KOPT-K1 (cell line): ENCODE measurements around the gene WDR73.

ENCODE experiments used
- H3K27ac ChIP-seq: fragments of 200-600 bp; sonication (generic); 2 replicates; pipeline ENCODE4 v1.5.1; 2016; ENCODE audit warnings: antibody characterized with exemption, mild to moderate bottlenecking, low read depth, low read length; ENCODE audit not compliant: poor library complexity, severe bottlenecking
- H3K36me3 ChIP-seq: fragments of 200-600 bp; sonication (generic); 2 replicates; pipeline ENCODE4 v1.5.1; 2017; ENCODE audit warnings: antibody characterized with exemption, mild to moderate bottlenecking, low read length, moderate library complexity; ENCODE audit not compliant: insufficient read depth
- H3K9me3 ChIP-seq: fragments of 200-600 bp; sonication (generic); 2 replicates; pipeline ENCODE4 v1.5.1; 2017; ENCODE audit warnings: antibody characterized with exemption, low read length, mild to moderate bottlenecking; ENCODE audit not compliant: insufficient read depth, poor library complexity, severe bottlenecking

WDR73 gene

DNA sequence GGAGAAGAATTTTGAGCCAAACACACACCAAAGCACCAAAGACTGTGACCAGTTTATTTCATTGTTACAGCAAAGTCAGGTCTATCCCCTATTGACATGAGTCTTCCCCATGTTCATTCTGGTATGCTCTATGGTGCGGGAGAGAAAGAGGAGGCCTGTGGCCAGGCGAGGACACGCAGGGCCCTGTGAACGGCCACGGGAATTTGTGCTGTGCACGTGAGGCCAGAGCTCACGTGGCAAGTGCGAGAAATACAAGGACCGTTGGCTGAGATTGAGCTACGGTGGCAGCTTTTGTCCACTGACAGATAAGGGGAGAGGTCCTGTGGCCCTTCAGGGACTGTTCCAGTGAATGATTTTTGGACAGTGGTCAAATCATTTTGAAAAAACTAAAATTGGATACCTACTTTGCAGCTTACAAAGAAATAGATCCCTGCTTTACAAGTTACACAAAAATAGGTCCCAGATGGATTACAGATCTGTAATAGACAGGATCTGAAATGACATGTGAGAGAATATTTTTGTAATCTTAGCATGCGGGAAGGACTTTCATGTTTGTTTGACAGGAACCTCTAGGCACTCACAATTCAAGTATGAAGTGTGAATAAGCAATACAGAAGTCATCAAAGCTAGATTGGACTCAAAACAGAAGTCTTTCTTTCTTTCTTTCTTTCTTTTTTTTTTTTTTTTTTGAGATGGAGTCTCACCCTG lies 44.1 kb downstream of the WDR73 start:
- Histone ChIP-seq H3K36me3 (peaks cover 61% of the 10 kb centered on the region), H3K27ac (no peak overlapping the region)

DNA sequence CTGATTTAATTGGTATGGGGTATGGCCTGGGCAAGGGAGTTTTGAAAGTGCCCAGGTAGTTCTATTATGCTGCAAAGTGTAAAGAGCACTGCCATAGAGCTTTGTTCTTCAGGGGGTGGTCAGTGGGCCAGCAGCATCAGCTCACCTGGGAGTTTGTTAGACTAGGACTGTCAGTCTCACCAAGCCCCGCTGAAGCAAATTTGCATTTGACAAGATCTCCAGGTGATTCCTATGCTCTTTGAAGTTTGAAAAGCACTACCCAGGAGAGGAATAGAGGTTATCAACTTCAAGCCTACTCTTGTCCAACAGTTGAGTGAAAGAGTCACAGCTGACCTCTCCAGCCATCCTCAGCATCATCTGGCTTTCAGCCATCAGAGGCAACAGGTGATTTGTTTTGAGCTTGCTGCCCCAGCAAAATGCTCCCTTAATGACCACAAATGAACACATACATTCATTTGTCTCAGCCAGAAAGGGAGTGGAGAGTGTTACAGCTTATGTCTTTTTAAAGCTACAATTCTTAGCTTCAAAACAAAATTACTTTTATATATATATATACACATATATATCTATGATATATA lies 45.3 kb downstream of the WDR73 start:
- H3K27ac ChIP-seq, result no peak overlapping the region
- peaks cover 66% of the 10 kb centered on the region for H3K36me3 ChIP-seq
- H3K9me3 ChIP-seq, result no peaks in the 10 kb centered on the region

More for the DNA sequence above, 44.1 kb downstream of the WDR73 start:
- H3K9me3 ChIP-seq, result no peaks in the 10 kb centered on the region

DNA sequence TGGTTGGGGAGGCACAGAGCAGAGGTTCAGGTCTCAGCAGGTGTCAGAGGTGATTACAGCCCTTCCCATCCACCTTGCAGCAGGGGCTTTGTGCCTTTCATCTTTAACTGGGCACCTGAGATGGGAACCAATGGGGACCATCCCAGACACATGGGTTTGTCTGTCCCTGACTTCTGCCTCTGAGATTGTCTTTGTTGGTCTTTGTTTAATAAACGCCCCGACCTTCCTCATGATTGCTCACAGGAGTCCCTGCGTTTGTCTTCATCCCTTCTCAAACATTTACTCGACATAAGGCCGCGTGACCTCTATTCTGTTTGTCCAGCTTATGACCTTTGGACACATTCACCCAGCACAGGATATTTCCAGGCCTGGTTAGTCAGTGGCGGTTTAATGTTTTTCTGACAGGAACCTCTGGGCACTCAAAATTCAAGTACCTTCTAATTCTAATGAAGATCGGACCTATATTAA lies 47.4 kb downstream of the WDR73 start:
- Histone ChIP-seq H3K9me3 (no peaks in the 10 kb centered on the region), H3K27ac (no peak overlapping the region), H3K36me3 (peaks cover 64% of the 10 kb centered on the region)

DNA sequence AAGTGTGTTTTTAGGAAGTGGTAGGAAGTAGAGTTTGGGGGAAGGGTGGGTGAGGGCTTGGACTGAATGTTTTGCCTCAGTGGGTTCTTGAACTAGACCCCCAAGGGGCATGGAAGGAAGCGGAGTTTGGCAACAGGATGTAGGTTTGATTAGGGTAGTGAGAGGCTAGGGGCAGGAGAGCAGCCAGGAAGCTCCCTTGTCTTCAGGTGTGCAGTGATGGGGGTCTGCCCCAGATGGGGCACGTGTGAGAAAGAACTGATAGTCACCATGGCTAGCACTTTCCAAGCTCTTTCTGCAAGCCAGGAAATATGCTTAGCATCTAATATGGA lies 48.6 kb downstream of the WDR73 start:
- H3K9me3 ChIP-seq, result no peaks in the 10 kb centered on the region
- H3K36me3 ChIP-seq, result peaks cover 64% of the 10 kb centered on the region
- H3K27ac ChIP-seq, result no peak overlapping the region

DNA sequence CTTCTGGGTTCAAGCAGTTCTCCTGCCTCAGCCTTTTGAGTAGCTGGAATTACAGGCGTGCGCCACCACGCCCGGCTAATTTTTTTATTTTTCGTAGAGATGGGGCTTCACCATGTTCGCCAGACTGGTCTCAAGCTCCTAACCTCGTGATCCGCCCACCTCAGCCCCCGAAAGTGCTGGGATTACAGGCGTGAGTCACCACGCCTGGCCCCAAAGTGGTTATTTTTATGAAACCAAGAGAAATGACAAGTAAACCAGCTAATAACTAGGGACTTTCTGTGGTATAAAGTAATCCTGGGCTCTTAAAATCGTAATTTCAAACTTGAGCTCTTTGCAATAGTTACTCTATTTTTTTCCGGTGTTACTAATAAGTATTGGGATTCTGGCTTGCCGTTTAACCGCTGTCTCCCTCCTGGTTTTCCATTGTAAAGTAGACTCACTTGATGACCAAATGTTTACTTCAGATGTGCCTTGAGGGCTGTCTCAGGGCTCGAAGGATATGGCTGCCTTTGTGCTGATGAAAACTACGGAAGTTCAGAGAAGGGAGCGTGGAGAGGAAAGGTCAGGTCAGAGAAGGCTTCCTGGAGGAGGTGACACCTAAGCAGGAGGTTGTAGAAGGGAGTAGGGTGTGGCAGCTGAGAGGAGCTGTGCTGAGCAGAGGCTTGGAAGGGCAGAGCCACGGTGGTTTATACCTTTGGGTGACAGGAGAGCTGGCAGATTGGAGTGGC lies 49.1 kb downstream of the WDR73 start:
- no peaks in the 10 kb centered on the region for H3K9me3 ChIP-seq
- peaks cover 62% of the 10 kb centered on the region for H3K36me3 ChIP-seq
- no peak overlapping the region for H3K27ac ChIP-seq

DNA sequence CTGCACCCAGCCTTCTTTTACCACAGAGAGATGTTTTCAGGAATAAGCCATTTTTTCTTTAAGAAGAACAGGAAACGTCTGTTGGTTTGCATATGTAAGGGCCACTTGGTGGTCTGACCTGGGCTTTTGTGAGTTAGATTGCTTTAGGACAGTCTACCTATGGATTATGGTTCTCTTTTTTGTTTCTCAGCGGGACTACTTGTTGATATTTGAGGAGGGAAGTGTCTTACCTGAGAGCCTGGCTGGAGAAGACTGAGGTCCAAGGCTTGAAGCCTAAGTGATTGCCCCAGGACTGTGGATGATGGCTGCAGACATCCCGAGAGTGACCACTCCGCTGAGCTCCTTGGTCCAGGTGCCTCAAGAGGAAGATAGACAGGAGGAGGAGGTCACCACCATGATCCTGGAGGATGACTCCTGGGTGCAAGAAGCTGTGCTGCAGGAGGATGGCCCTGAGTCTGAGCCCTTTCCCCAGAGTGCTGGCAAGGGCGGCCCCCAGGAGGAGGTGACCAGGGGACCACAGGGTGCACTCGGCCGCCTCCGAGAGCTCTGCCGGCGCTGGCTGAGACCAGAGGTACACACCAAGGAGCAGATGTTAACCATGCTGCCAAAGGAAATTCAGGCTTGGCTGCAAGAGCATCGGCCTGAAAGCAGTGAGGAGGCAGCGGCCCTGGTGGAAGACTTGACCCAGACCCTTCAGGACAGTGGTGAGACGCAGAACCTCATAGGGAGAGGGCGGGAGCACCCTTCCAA lies 50.3 kb downstream of the WDR73 start:
- peaks cover 52% of the 10 kb centered on the region for H3K36me3 ChIP-seq
- H3K9me3 ChIP-seq, result no peaks in the 10 kb centered on the region
- H3K27ac ChIP-seq, result no peak overlapping the region

DNA sequence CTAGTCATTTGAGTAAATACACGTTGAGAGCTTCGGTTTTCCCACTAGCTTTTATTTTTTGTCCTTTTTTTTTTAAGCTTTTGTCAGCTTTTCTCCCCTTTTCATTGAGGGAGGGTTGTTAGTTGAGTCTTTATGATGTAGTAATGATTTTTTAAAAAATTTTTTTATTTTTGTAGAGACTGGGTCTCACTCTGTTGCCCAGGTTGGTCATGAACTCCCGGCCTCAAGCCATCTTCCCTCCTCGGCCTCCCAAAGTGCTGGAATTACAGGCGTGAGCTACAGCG lies 52.6 kb downstream of the WDR73 start:
- peak overlapping the region; percentile 77 for H3K27ac ChIP-seq
- peaks cover 28% of the 10 kb centered on the region for H3K36me3 ChIP-seq
- H3K9me3 ChIP-seq, result no peaks in the 10 kb centered on the region

DNA sequence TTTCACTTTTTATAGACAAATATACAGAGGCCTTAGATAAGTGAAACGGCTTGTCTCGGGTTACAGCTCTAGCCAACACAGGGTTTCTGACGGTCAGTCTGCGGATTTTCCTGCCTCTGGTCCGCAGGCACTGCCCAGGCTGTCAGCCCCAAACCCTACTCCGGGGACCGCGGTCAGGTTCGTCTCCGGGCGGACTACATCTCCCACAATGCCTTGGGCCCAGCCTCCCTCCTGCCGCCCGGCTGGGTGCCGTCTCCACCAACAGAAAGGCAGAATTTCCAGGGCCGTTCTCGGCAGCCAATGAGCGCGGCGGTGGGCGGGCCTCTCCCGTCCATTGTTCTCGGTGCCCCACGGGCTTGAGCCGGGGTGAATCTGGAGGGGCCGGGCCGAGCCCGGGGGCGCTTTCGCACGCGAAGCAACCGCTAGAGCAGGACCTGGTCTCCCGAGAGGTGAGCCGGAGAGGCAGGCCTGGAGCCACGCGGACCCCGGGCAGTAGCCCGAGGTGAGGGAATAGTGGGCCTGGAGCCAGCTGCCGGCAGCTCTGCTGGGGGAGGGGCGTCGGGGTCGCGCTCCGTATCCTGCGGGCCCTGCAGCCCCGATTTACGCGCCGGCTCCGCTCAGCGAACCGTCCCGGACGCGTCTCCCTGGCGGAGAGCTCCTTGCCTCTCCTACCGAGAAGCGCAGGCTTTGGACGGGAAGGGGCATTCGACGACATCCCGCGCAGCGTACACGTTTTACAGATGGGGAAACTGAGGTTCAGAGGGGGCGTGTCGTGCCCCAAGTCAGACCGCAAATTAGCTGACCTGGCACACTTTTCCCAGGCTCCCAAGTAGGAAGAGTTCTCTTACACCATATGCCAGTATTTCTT lies 53.2 kb downstream of the WDR73 start, which contains the start of gene ZSCAN2:
Gene ZSCAN2, plus strand, starts transcription at position 323 of the 868 bp plus-strand sequence. CDS start 2,919 bp downstream, outside the sequence.
- H3K9me3 ChIP-seq, result no peaks in the 10 kb centered on the region
- H3K36me3 ChIP-seq, result peaks cover 23% of the 10 kb centered on the region
- peak within 1 kb of the TSS; percentile 97 for H3K27ac ChIP-seq

DNA sequence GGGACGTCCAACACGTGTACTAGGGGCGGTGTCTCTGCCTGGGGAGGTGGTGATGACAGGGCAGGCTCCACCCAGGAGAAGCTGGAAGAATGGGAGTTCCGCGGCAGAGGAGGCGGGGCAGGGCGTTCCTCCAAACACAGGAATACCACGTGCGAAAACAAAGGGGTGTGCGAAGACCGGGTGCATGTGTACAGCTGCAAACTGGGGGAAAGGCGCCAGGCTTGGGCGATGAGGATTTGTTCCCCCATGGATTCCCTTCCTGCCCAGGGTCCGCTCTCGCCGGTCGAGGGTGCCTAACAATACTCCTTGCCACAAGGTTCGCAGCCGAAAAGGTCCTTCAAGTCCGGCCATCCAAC lies 53.8 kb downstream of the WDR73 start:
- Histone ChIP-seq H3K27ac (peak overlapping the region; percentile 77), H3K9me3 (no peaks in the 10 kb centered on the region), H3K36me3 (peaks cover 17% of the 10 kb centered on the region)

DNA sequence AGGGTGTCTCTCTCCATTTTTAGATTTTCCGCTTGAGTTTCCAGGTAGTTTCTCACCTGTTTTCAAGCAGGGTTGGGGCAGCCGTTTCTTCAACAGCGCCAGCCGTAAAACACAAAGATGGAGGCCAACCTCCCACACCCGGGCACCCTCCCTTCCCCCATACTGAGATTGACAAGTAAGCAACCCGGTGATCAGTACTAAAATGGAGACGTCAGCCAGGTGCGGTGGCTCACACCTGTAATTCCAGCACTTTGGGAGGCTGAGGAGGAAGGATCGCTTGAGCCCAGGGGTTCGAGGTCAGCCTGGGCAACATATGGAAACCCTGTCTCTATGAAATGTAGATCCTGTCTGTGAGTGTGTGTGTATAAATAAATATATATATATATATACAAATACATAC lies 54.2 kb downstream of the WDR73 start:
- no peaks in the 10 kb centered on the region for H3K9me3 ChIP-seq
- H3K27ac ChIP-seq, result peak overlapping the region; percentile 97
- peaks cover 13% of the 10 kb centered on the region for H3K36me3 ChIP-seq

DNA sequence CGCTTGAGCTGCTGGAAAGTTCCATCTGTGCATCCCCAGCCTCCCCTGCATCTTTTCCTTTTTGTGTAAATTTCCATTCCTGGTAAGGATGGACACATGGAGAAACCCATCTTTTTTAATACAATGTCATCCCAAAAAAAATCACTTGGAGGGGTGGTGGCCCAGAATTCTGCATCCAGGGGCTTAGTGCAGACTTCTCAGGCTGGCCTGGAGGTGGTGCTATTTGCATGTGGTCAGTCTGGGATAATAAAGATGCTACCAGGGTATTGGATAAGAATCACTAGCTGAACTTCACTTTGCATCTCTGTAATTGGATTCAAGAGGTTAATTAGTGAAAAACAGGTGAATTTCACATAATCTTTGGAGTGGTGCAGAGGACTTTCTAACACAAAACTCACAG lies 55.1 kb downstream of the WDR73 start:
- Histone ChIP-seq H3K27ac (peak overlapping the region; percentile 97), H3K36me3 (peaks cover 4% of the 10 kb centered on the region), H3K9me3 (no peaks in the 10 kb centered on the region)

DNA sequence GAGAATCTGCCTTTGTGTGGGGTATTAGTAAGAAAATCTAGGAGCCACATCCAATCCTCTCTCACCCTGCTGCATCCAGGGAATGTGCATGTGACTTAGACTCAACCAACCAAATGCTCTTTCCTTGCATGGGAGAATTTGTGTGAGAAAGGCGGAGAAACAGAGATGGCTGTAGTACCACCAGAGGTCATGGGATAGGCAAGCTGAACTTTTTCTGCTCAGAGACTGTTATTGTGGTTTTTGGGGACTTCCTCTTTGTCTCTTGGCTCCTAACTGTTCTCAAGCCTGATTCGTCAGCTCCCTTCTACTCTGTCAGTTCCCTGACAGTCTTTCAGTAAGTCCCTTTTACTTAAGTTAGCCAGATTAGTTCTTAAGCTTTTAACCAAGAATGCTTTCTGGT lies 55.8 kb downstream of the WDR73 start:
- Histone ChIP-seq H3K9me3 (peaks cover 1% of the 10 kb centered on the region), H3K27ac (peak overlapping the region; percentile 97), H3K36me3 (no peaks in the 10 kb centered on the region)

DNA sequence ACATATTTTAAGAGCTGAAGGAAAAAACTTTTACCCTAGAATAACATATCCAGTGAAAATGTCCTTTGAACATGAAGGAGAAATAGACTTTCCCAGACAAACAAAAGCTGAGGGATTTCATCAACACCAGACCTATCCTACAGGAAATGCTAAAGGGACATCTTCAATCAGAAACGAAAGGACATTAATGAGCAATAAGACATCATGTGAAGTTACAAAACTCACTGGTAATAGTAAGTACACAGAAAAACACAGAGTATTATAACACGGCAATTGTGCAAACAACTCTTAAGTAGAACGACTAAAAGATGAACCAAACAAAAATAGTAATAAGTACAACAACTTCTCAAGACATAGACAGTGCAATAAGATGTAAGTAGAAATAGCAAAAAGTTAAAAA lies 56.8 kb downstream of the WDR73 start:
- H3K27ac ChIP-seq, result peak overlapping the region; percentile 97
- H3K9me3 ChIP-seq, result peaks cover 4% of the 10 kb centered on the region
- no peaks in the 10 kb centered on the region for H3K36me3 ChIP-seq

DNA sequence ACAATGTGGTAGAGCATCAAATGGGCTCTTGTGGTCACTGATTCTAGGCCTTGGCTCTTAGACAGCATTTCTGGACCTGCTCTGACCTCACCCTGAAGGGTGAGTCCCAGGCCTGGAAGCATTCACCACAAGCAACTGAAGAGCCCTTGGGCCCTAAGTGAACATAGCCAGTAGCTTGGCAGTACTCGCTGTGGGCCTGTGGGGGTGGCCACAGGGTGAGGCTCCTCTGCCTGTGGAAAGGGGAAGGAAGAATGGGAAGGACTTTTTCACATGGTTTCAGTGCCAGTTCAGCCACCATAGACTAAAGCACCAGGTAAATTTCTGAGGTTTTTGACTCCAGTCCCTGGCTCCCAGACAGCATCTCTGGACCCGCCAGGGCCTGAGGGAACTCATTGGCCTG lies 58.4 kb downstream of the WDR73 start:
- H3K36me3 ChIP-seq, result no peaks in the 10 kb centered on the region
- H3K27ac ChIP-seq, result peak overlapping the region; percentile 47
- H3K9me3 ChIP-seq, result peaks cover 4% of the 10 kb centered on the region
